MM.1S (cell line): ENCODE data around the gene FAM240A.

Experiments used
- DNase-seq: peaks from one replicate; pipeline ENCODE4 v3.0.0-alpha.2; 2015
- H2AFZ ChIP-seq: fragments of 300-600 bp; sonication (generic); 2 replicates; pipeline ENCODE4 v1.6.0; 2016; ENCODE audit warnings: antibody characterized with exemption, low read length
- H3F3A ChIP-seq: fragments of 300-600 bp; sonication (generic); 2 replicates; pipeline ENCODE4 v1.6.1; 2016; ENCODE audit warnings: mild to moderate bottlenecking, antibody characterized with exemption, low read length, moderate library complexity, mixed read lengths; ENCODE audit not compliant: insufficient read depth
- H3K27ac ChIP-seq: fragments of 300-600 bp; sonication (generic); 2 replicates; pipeline ENCODE4 v1.5.1; 2016; ENCODE audit warnings: mild to moderate bottlenecking, low read length
- H3K27me3 ChIP-seq: fragments of 300-600 bp; sonication (generic); replicated peaks from 2 replicates; pipeline ENCODE4 v1.6.0; 2016; ENCODE audit warnings: low read length; ENCODE audit not compliant: insufficient read depth
- H3K36me3 ChIP-seq: fragments of 300-600 bp; sonication (generic); replicated peaks from 2 replicates; pipeline ENCODE4 v1.6.1; 2016; ENCODE audit warnings: mild to moderate bottlenecking, low read length, mixed read lengths; ENCODE audit not compliant: insufficient read depth
- H3K4me1 ChIP-seq: fragments of 300-600 bp; sonication (generic); 2 replicates; pipeline ENCODE4 v1.6.1; 2016; ENCODE audit warnings: low read length, mixed read lengths
- H3K4me2 ChIP-seq: fragments of 300-600 bp; sonication (generic); 2 replicates; pipeline ENCODE4 v1.6.0; 2016; ENCODE audit warnings: low read depth, low read length
- H3K4me3 ChIP-seq: fragments of 300-600 bp; sonication (generic); 2 replicates; pipeline ENCODE4 v1.5.1; 2016; ENCODE audit warnings: low read length, mixed read lengths
- H3K79me2 ChIP-seq: fragments of 300-600 bp; sonication (generic); 2 replicates; pipeline ENCODE4 v1.6.1; 2016; ENCODE audit warnings: mixed run types, low read length, mixed read lengths
- H3K9ac ChIP-seq: fragments of 300-600 bp; sonication (generic); 2 replicates; pipeline ENCODE4 v1.6.1; 2016; ENCODE audit warnings: low read length, mixed read lengths
- H3K9me2 ChIP-seq: fragments of 300-600 bp; sonication (generic); replicated peaks from 2 replicates; pipeline ENCODE4 v1.6.1; 2016; ENCODE audit warnings: mild to moderate bottlenecking, low read length, mixed read lengths; ENCODE audit not compliant: insufficient read depth
- H3K9me3 ChIP-seq: fragments of 300-600 bp; sonication (generic); replicated peaks from 2 replicates; pipeline ENCODE4 v1.6.1; 2016; ENCODE audit warnings: mild to moderate bottlenecking, low read length, mixed read lengths; ENCODE audit not compliant: insufficient read depth
- H4K20me1 ChIP-seq: fragments of 300-600 bp; sonication (generic); 2 replicates; pipeline ENCODE4 v1.6.1; 2016; ENCODE audit warnings: mild to moderate bottlenecking, low read length, moderate library complexity, mixed read lengths; ENCODE audit not compliant: insufficient read depth
- EZH2 ChIP-seq: fragments of 300-600 bp; sonication (generic); optimal IDR thresholded peaks from 2 replicates; pipeline ENCODE3; 2017; ENCODE audit warnings: low read depth, mild to moderate bottlenecking, antibody characterized with exemption, low read length, mixed read lengths
- EZH2phosphoT487 ChIP-seq: fragments of 300-600 bp; sonication (generic); IDR thresholded peaks from 2 replicates; pipeline ENCODE4 v1.6.1; 2018; ENCODE audit warnings: antibody characterized with exemption, low read length
- TF ChIP-seq, protein P1 (sequence below): fragments of 300-600 bp; sonication (generic); IDR thresholded peaks from 2 replicates; pipeline ENCODE4 v1.5.1; 2016; ENCODE audit warnings: antibody characterized with exemption, low read length, mixed read lengths

FAM240A gene

DNA sequence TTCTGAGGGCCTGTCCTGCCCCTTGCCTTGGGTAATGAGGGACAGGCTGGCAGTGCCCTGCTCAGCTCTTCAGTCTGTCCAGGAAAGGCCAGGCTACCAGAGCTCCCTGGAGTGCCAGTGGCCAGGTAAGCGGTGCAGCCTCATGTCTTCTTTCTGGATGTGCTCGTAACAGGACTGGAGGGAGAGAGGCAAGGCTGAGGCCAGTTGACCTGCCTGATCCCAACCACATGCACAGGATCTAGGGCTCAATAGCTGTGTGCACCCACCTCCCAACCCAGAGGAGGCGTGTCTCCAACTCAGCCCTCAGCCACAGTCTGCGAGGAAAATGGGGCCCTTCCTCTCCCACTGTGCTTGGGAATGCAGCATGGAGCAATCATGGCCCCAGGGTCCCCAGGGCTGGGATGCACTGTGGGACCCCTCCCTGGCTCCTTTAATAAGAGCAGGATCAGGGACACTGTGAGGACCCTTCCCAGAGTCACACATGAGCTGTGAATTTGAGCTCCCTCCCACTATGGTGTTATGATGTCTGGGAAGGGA, 58.6 kb downstream of the FAM240A start:
- Histone ChIP-seq H3K36me3 (no peaks in the 10 kb centered on the region), H3K27me3 (no peaks in the 10 kb centered on the region), H3F3A (no peaks in the 10 kb centered on the region), H3K4me1 (no peaks in the 10 kb centered on the region), H3K4me2 (no peak overlapping the region), H3K4me3 (no peak overlapping the region), H4K20me1 (no peaks in the 10 kb centered on the region), H3K27ac (no peak overlapping the region), H3K9me2 (no peaks in the 10 kb centered on the region), H3K9ac (no peak overlapping the region), H2AFZ (no peak overlapping the region), H3K79me2 (no peaks in the 10 kb centered on the region), H3K9me3 (no peaks in the 10 kb centered on the region)
- no peak for DNase-seq
- no peak for TF ChIP-seq EZH2
- TF ChIP-seq, protein P1, sequence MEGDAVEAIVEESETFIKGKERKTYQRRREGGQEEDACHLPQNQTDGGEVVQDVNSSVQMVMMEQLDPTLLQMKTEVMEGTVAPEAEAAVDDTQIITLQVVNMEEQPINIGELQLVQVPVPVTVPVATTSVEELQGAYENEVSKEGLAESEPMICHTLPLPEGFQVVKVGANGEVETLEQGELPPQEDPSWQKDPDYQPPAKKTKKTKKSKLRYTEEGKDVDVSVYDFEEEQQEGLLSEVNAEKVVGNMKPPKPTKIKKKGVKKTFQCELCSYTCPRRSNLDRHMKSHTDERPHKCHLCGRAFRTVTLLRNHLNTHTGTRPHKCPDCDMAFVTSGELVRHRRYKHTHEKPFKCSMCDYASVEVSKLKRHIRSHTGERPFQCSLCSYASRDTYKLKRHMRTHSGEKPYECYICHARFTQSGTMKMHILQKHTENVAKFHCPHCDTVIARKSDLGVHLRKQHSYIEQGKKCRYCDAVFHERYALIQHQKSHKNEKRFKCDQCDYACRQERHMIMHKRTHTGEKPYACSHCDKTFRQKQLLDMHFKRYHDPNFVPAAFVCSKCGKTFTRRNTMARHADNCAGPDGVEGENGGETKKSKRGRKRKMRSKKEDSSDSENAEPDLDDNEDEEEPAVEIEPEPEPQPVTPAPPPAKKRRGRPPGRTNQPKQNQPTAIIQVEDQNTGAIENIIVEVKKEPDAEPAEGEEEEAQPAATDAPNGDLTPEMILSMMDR: no peak
- no peak for TF ChIP-seq EZH2phosphoT487

DNA sequence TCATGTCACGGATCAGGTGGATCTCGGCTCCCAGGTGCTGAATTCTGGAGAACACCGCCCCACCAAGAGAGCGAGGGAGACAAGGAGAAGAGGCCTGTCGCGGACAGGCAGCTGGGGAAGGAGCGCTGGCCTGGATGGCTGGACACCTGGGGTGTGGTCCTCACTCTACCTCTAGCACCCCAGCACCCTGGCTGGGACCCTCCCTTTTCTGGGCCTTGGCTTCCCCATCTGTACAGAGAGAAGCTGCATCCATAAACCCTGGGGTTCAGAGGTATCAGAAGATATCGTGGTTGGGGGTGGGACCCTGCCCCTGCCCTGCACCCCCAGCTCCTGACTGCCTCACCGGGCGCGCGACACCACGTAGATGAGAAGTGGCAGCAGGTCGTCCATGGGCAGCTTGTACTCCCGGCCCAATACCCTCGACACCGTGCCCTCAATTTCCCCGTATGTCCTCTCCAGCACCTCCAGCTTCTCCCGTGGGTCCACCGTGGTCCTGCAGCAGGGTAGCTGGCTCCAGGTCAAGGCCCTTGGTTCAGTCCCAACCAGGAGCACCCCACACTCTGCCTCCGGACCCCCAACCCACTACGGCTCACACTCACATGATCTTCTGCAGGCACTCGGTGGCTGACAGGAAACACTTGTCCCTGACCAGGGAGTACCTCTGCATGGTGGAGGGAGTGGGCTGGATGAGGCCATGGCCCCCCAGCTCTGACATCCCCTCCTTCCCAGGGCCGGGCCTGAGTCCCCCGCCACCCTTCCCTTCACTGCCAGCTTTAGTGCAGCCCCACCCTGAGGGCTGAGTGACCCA, 59.4 kb downstream of the FAM240A start:
- DNase-seq: no peak
- H3K36me3 ChIP-seq: no peaks in the 10 kb centered on the region
- no peak overlapping the region for H3K9ac ChIP-seq
- no peak overlapping the region for H3K27ac ChIP-seq
- no peak overlapping the region for H3K4me2 ChIP-seq
- no peak overlapping the region for H2AFZ ChIP-seq
- no peaks in the 10 kb centered on the region for H3K9me2 ChIP-seq
- H3K4me3 ChIP-seq: no peak overlapping the region
- H3K27me3 ChIP-seq: no peaks in the 10 kb centered on the region
- no peak for TF ChIP-seq EZH2
- TF ChIP-seq, protein P1: no peak
- TF ChIP-seq EZH2phosphoT487: no peak
- no peaks in the 10 kb centered on the region for H3K9me3 ChIP-seq
- no peaks in the 10 kb centered on the region for H3F3A ChIP-seq
- H3K79me2 ChIP-seq: no peaks in the 10 kb centered on the region
- no peaks in the 10 kb centered on the region for H4K20me1 ChIP-seq
- H3K4me1 ChIP-seq: no peaks in the 10 kb centered on the region

DNA sequence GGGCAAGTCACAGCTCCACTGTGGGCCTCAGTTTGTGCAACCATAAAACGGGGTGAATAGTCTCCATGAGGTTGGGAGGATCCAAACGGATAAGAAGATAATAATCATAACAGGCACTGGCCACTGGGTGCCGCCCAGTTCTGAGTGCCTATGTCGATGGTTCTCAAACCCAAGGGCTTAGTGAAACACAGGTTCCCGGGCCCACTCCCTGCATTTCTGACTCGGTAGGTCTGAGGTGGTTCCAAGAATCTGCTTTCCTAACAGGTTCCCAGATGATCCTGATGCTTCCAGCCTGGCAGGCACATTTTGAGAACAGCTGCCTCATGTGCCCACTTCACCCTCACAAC, 60.0 kb downstream of the FAM240A start:
- Histone ChIP-seq H3K9ac (no peak overlapping the region), H3K36me3 (no peaks in the 10 kb centered on the region), H3K4me1 (no peaks in the 10 kb centered on the region), H3K79me2 (no peaks in the 10 kb centered on the region), H3K9me2 (no peaks in the 10 kb centered on the region), H2AFZ (no peak overlapping the region), H3K4me2 (no peak overlapping the region), H4K20me1 (no peaks in the 10 kb centered on the region), H3K27me3 (no peaks in the 10 kb centered on the region), H3K9me3 (no peaks in the 10 kb centered on the region), H3K4me3 (no peak overlapping the region), H3F3A (no peaks in the 10 kb centered on the region), H3K27ac (no peak overlapping the region)
- DNase-seq: no peak
- TF ChIP-seq EZH2 (no peak), EZH2phosphoT487 (no peak)
- TF ChIP-seq, protein P1: no peak
